Fibroblast of lung (primary cell): ENCODE data around the gene SRRM3.
A peak's percentile ranks its signal among the peaks of the same experiment; 100 is the strongest.

Experiments
- EZH2 ChIP-seq: IDR thresholded peaks from 2 replicates; pipeline ENCODE4 v1.5.1; 2012; ENCODE audit warnings: low read length, control low read depth, mild to moderate bottlenecking; ENCODE audit errors: missing control alignments
- TF ChIP-seq, protein P1 (sequence below), 2 donors: IDR thresholded peaks in 1 of 2; conservative IDR thresholded peaks in 1 of 2; 1 replicate in 1 of 2; 2 replicates in 1 of 2; pipeline ENCODE4 v1.5.1; 2011 to 2012; ENCODE audit warnings: low read length in 2 of 2, control low read depth in 1 of 2, inconsistent platforms in 1 of 2, low read depth in 1 of 2, mild to moderate bottlenecking in 1 of 2

DNA sequence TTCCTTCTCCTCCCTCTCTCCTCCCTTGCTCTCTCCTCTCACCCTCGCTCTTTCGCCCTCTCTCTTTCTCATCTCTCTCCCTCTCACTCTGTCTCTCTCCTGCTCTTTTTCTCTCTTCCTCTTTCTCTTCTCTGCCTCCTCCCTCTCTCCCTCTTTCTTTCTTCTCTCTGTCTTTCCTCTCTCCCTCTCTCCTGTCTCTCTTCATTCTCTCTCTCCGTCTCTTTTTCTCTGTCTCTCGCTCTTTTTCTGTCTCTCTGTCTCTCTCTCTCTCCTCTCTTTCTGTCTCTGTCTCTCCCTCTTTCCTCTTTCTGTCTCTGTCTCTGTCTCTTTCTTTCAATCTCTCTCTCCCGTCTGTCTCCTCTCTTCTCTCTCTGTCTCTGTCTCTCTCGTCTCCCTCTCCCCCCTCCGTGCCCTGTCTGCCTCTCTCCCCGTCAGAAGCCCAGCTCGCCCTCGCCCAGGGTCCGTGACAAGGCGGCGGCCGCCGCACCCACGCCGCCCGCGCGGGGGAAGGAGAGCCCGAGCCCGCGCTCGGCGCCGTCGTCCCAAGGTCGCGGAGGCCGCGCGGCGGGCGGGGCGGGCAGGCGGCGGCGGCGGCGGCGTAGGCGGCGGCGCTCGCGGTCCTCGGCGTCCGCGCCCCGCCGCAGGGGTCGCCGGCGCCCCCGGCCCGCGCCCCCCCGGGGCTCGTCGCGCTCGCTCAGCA is 79.5 kb downstream of the SRRM3 start:
- TF ChIP-seq, protein P1, sequence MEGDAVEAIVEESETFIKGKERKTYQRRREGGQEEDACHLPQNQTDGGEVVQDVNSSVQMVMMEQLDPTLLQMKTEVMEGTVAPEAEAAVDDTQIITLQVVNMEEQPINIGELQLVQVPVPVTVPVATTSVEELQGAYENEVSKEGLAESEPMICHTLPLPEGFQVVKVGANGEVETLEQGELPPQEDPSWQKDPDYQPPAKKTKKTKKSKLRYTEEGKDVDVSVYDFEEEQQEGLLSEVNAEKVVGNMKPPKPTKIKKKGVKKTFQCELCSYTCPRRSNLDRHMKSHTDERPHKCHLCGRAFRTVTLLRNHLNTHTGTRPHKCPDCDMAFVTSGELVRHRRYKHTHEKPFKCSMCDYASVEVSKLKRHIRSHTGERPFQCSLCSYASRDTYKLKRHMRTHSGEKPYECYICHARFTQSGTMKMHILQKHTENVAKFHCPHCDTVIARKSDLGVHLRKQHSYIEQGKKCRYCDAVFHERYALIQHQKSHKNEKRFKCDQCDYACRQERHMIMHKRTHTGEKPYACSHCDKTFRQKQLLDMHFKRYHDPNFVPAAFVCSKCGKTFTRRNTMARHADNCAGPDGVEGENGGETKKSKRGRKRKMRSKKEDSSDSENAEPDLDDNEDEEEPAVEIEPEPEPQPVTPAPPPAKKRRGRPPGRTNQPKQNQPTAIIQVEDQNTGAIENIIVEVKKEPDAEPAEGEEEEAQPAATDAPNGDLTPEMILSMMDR (conservative IDR thresholded peaks at IDR 0.05 in 1 of 2, IDR thresholded peaks at IDR 0.05 in 1 of 2; ENCODE audit: low read depth in 1 of 2, low read length in 2 of 2), result no peak
- peak; percentile 93 for TF ChIP-seq EZH2
